ENCODE data around the gene ZCCHC18. TPM values are rescaled to one million over a fixed set of nuclear protein-coding genes. Genes with fewer than 3 reads are reported as not detected.
"Not testable (repeated sequence)": the region's sequence is repeated elsewhere in the genome, so short reads cannot be mapped to it uniquely, and the experiment has no call there.

ZCCHC18 gene
- total RNA-seq: 2.2 and 3.4 TPM in 2 replicates

DNA sequence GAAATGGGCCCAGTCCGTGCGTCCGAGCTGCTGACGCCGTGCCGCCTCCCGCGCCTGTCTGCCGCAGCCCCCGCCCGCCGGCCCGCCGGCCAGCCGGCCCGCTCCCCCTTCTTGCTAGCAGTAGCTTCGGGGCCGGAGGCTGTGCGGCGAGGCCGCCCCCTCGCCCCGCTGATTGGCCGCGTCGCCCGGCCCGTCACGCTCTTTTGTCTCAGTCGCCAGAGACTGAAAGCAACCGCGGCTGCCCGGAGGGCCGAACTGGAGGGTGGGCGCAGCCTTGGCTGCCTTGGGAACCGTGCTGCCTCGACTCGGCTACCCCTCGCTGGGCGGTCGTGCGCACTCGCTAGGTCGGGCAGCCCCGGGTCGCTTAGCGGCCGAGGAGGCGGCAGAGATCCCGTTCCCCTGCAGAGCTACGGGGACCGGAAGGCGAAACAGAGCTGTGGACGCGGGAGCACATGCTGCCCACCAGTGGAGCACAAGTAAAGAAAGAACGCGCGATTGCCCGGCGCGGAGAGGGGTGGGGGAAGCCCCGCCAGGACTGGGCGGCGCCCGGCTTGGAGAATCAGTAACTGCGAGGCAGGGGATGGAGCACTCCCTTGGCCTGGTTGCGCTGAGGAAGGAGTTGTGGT lies at the start of gene ZCCHC18:
Gene ZCCHC18 (plus strand): TSS at position 198 of the 626 bp plus-strand sequence. CDS start 1,589 bp downstream, outside the sequence.
- Mint-ChIP-seq H3K4me1 (peaks cover 43% of the 10 kb centered on the region), H3K4me3 (peak within 1 kb of the TSS; percentile 90), H3K27ac (peak within 1 kb of the TSS; percentile 77)

DNA sequence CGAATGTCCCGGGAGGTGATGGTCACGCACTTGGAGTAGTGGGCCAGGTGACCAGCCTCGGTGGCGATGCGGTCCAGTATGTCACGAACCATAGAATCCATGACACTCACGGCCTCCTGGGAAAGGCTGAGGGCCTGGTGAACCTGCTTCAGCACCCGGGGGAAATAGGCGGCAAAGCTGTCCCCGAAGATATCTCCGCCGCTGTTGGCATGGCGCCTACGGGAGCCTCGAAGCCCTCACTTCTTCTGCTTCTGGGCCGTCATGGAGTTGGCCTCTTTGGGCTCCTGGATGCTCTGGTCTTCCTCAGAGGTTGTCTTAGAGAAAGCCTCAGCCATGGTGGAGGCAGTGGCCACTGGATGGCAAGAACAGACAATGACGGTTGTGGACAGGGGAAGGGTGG lies 49.7 kb upstream of the ZCCHC18 start:
- H3K9me3 Mint-ChIP-seq; H3K36me3 Mint-ChIP-seq (ENCODE audit: low read depth); intact Hi-C loops (cut with micrococcal nuclease); H3K27ac Mint-ChIP-seq; DNase-seq; H3K4me1 Mint-ChIP-seq; CTCF ChIA-PET; ATAC-seq (ENCODE audit: low read depth); H3K4me3 Mint-ChIP-seq; POLR2A ChIA-PET; H3K27me3 Mint-ChIP-seq: not testable (repeated sequence)

More for the DNA sequence above, at the start of gene ZCCHC18:
- ATAC-seq (ENCODE audit: low read depth) (peak; percentile 64), DNase-seq (peak; percentile 39)
- H3K36me3 Mint-ChIP-seq (ENCODE audit: low read depth): peaks cover 1% of the 10 kb centered on the region
- POLR2A ChIA-PET: interaction anchor here (0.8 to 2.7 kb wide), 6 partner anchors 10 to 193 kb away, joined by 3 to 21 read pairs (median 7); partner anchors contain the start of gene SLC25A53
- intact Hi-C loops (cut with micrococcal nuclease): loop anchor here (2.0 to 5.0 kb wide), 4 partner anchors 14 to 426 kb away; partner anchors contain the start of genes MORF4L2 and SLC25A53
- TF ChIP-seq, protein P1, sequence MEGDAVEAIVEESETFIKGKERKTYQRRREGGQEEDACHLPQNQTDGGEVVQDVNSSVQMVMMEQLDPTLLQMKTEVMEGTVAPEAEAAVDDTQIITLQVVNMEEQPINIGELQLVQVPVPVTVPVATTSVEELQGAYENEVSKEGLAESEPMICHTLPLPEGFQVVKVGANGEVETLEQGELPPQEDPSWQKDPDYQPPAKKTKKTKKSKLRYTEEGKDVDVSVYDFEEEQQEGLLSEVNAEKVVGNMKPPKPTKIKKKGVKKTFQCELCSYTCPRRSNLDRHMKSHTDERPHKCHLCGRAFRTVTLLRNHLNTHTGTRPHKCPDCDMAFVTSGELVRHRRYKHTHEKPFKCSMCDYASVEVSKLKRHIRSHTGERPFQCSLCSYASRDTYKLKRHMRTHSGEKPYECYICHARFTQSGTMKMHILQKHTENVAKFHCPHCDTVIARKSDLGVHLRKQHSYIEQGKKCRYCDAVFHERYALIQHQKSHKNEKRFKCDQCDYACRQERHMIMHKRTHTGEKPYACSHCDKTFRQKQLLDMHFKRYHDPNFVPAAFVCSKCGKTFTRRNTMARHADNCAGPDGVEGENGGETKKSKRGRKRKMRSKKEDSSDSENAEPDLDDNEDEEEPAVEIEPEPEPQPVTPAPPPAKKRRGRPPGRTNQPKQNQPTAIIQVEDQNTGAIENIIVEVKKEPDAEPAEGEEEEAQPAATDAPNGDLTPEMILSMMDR (IDR thresholded peaks at IDR 0.05): no peak
- no peaks in the 10 kb centered on the region for H3K9me3 Mint-ChIP-seq
- CTCF ChIA-PET: interaction anchor here (1.0 to 2.5 kb wide), 8 partner anchors 8 to 267 kb away, joined by 3 to 22 read pairs (median 4); partner anchors contain the start of gene SLC25A53
- H3K27me3 Mint-ChIP-seq: no peaks in the 10 kb centered on the region

- H3K4me1 Mint-ChIP-seq; CTCF ChIA-PET; intact Hi-C loops (cut with micrococcal nuclease): not testable (repeated sequence)
Observed at GRCh38 chrX:104075778-104076445, 36.4 kb upstream of the ZCCHC18 start, which contains the start of gene TMSB15C. TMSB15C (minus strand) TSS chrX:104076236.

GRCh38 chrX:104077854-104078253 lies 34.5 kb upstream of the ZCCHC18 start:
- intact Hi-C loops (cut with micrococcal nuclease); H3K4me3 Mint-ChIP-seq; CTCF ChIA-PET: not testable (repeated sequence)

More at GRCh38 chrX:104075778-104076445, 36.4 kb upstream of the ZCCHC18 start, which contains the start of gene TMSB15C:
- H3K27ac Mint-ChIP-seq; H3K36me3 Mint-ChIP-seq (ENCODE audit: low read depth); POLR2A ChIA-PET; H3K9me3 Mint-ChIP-seq; DNase-seq; H3K4me3 Mint-ChIP-seq; H3K27me3 Mint-ChIP-seq: not testable (repeated sequence)
- peak; percentile 99 for ATAC-seq (ENCODE audit: low read depth)

GRCh38 chrX:104084063-104084462 lies 28.3 kb upstream of the ZCCHC18 start:
- Mint-ChIP-seq H3K4me1 (no peaks in the 10 kb centered on the region), H3K36me3 (ENCODE audit: low read depth) (no peaks in the 10 kb centered on the region), H3K27ac (no peak overlapping the region), H3K4me3 (no peak overlapping the region), H3K9me3 (no peaks in the 10 kb centered on the region), H3K27me3 (no peaks in the 10 kb centered on the region)
- intact Hi-C loops (cut with micrococcal nuclease): no loop called here
- CTCF ChIA-PET: no interaction called here
- POLR2A ChIA-PET: no interaction called here
- ATAC-seq (ENCODE audit: low read depth) (no peak), DNase-seq (no peak)
- TF ChIP-seq, protein P1 (IDR thresholded peaks at IDR 0.05): no peak

More at GRCh38 chrX:104077854-104078253, 34.5 kb upstream of the ZCCHC18 start:
- H3K36me3 Mint-ChIP-seq (ENCODE audit: low read depth); H3K9me3 Mint-ChIP-seq; DNase-seq; H3K27me3 Mint-ChIP-seq; H3K27ac Mint-ChIP-seq; ATAC-seq (ENCODE audit: low read depth); H3K4me1 Mint-ChIP-seq; POLR2A ChIA-PET: not testable (repeated sequence)

DNA sequence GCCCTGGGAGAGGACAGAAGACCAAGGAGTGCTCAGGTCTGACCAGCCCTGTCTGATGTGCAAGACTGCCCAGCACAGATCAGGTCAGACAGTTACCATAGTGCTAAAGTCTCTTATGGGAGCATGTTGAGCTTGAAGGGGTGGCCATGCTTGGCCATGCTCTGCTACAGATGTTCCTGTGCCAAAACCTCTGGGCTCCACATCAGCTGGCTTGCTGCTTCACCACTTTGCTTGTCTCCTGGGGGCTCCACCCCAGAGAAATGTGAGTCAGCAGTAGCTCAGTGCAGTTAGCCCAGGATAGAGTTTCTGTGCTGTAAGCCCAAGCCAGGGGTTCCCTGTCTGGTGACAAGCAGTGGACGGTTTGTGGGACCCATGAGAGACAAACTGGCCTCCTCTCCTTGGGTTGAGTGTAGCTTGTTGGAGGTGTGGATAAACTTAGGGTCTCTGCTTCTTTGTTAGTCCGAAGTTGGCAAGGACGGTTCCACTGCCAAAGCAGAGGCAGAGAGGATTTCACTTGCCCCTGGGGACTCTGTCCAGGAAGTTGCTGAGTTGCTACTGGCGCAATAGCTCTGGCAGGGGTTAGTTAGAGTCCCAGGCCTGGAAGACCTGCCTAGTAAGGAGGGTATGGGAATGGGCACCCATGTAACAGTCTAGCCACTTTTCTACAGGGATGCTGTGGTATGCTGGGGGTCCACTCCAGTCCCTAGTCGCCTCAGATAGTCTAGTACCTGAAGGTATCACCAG lies 27.6 kb upstream of the ZCCHC18 start:
- DNase-seq: no peak
- POLR2A ChIA-PET: no interaction called here
- no peak for ATAC-seq (ENCODE audit: low read depth)
- Mint-ChIP-seq H3K4me1 (no peaks in the 10 kb centered on the region), H3K27me3 (no peaks in the 10 kb centered on the region), H3K36me3 (ENCODE audit: low read depth) (no peaks in the 10 kb centered on the region), H3K4me3 (no peak overlapping the region), H3K27ac (no peak overlapping the region), H3K9me3 (no peaks in the 10 kb centered on the region)
- CTCF ChIA-PET: no interaction called here
- TF ChIP-seq, protein P1 (IDR thresholded peaks at IDR 0.05): no peak
- intact Hi-C loops (cut with micrococcal nuclease): no loop called here

Data from activated B cell treated with CpG ODN at 0.5 μM for 24 hours (primary cell).